HG03025 (cell line): ENCODE measurements around the gene NAP1L1.

Source experiments
- ATAC-seq: cut with Tn5 transposase; IDR thresholded peaks from one replicate; pipeline ENCODE4 v1.9.1; 2021; ENCODE audit warnings: mild to moderate bottlenecking, moderate library complexity; ENCODE audit not compliant: unreplicated experiment, low FRiP score

Gene NAP1L1

GRCh38 chr12:76024102-76024781 is 60.2 kb downstream of the NAP1L1 start:
- no peak for ATAC-seq

- ATAC-seq: no peak
Observed at GRCh38 chr12:76023069-76023690, 61.3 kb downstream of the NAP1L1 start.

- ATAC-seq: no peak
Observed at GRCh38 chr12:76022506-76022905, 62.0 kb downstream of the NAP1L1 start.

GRCh38 chr12:76020731-76021672 is 63.5 kb downstream of the NAP1L1 start:
- ATAC-seq: no peak

GRCh38 chr12:76020281-76020680 is 64.2 kb downstream of the NAP1L1 start:
- no peak for ATAC-seq

- ATAC-seq: no peak
Observed at GRCh38 chr12:76018672-76019071, 65.8 kb downstream of the NAP1L1 start.

GRCh38 chr12:76018111-76018510 is 66.4 kb downstream of the NAP1L1 start:
- no peak for ATAC-seq

- no peak for ATAC-seq
Observed at GRCh38 chr12:76014007-76014406, 70.5 kb downstream of the NAP1L1 start.

- no peak for ATAC-seq
Observed at GRCh38 chr12:76013603-76014002, 70.9 kb downstream of the NAP1L1 start.

GRCh38 chr12:76012644-76013043 is 71.8 kb downstream of the NAP1L1 start:
- no peak for ATAC-seq

GRCh38 chr12:76010732-76011458 is 73.6 kb downstream of the NAP1L1 start:
- no peak for ATAC-seq

GRCh38 chr12:76008428-76008827 is 76.1 kb downstream of the NAP1L1 start:
- ATAC-seq: no peak

GRCh38 chr12:76007640-76008039 is 76.8 kb downstream of the NAP1L1 start:
- no peak for ATAC-seq

- ATAC-seq: no peak
Observed at GRCh38 chr12:76006028-76006925, 78.2 kb downstream of the NAP1L1 start.

- no peak for ATAC-seq
Observed at GRCh38 chr12:76003355-76003638, 81.2 kb downstream of the NAP1L1 start.

GRCh38 chr12:76002598-76003354 is 81.7 kb downstream of the NAP1L1 start:
- no peak for ATAC-seq

GRCh38 chr12:75998292-75999063 is 86.0 kb downstream of the NAP1L1 start:
- no peak for ATAC-seq

- ATAC-seq: no peak
Observed at GRCh38 chr12:75997658-75998057, 86.8 kb downstream of the NAP1L1 start.
